Daoy (cell line): ENCODE results near the gene CREG2. TPM values are rescaled to one million over a fixed set of nuclear protein-coding genes. Genes with fewer than 3 reads are reported as not detected.

Experiments
- DNase-seq: peaks from one replicate; pipeline ENCODE4 v3.0.0-alpha.2; 2015; ENCODE audit warnings: low read depth
- total RNA-seq: library from RNA; depleted of rRNA; stranded (reverse); fragments of >200 nt; shearing (Covaris generic); gene quantifications from 2 replicates; pipeline ENCODE4 v1.2.3, GENCODE V29; 2014; rRNA removed

Gene CREG2
- total RNA-seq, 1 experiment from 2014 or later: 2.0 TPM

- DNase-seq: peak; percentile 91
These were observed 78.7 kb downstream of the CREG2 start, which contains the start of gene RNF149 for GRCh38 chr2:101308432-101309210. Gene RNF149 (minus strand): TSS chr2:101308701. CDS start chr2:101308588, 113 bp downstream.

DNA sequence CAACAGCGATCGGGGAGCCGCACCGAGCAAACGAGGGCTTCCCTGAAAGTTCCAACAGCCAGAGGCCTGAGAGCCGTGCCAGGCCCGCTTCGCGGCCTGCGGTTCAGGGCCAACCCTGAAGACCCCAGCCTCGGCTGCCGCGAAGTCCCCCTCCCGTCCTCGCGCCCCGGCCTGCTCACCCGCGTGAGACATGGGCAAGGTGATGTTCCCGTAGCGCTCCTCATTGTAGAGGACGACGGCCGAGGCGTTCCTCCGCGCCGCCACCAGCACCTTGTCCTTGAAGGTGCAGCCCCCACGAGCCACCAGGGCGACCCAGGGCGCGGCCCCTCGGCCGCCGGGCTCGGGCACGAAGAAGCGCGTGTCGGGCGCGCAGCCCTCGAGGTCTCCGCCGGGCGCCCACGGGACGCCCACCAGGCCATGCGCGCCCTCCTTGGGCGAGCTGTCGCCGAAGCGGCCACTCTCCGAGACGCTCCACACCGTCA is 79.3 kb downstream of the CREG2 start:
- DNase-seq: peak; percentile 13

DNA sequence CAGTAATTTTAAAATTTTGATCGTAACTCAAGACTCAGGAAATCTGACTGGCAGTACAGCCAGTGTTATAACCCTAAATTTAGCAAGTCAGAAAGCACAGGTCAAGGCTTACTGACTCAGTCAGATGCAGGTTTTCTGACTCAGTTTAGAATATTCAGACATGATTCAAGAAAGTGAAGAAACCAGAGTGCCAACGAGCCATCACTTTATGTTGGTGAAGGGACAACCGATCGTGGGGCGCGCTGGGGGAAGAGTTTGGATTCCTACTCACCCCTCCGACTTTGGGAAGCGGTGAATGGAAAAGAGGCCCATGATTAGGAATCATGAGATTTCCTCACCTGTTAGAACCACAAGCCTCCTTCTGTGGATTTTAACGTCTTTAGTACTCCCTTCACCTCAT is 79.8 kb downstream of the CREG2 start:
- DNase-seq: no peak

GRCh38 chr2:101306410-101306809 is 80.9 kb downstream of the CREG2 start:
- DNase-seq: no peak

GRCh38 chr2:101305492-101306078 is 81.7 kb downstream of the CREG2 start:
- DNase-seq: peak; percentile 15

DNA sequence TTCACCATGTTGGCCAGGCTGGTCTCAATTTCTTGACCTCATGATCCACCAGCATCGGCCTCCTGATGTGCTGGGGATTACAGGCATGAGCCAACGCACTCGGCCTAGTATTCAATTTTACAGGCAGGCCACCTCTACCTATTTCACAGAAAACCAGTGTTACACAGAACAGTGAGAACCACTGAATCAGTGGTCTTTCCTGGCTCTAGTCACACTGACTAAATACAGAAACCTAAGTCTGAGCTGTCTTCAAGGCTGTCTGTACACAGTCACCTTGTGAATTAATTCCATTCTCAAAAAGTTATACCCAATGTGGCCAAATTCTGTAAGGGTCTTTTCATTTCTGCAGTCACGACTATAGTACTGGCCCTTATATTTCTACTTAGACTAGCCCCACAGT is 82.3 kb downstream of the CREG2 start:
- DNase-seq: no peak

- DNase-seq: no peak
These were observed 83.6 kb downstream of the CREG2 start for GRCh38 chr2:101303688-101304087.

GRCh38 chr2:101302016-101302415 is 85.3 kb downstream of the CREG2 start:
- DNase-seq: no peak

DNA sequence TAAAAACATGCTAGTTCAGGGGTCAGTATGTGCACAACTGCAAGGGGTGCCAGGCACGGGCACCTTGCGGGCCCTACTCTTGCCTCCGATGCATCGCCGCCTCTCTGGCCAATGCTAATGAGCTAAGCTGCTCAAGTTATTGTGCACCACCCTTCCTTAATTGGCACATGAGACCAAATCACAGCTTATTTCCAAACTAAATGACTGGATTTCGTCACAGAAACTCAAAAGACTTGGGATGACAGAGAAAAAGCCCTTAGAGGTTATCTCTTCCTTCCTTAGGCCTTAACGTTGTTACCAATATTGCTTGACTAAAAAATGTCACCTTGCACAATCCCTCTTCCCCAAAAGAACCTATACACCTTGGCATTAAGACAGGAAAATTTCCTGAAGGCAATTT is 86.5 kb downstream of the CREG2 start:
- DNase-seq: no peak

DNA sequence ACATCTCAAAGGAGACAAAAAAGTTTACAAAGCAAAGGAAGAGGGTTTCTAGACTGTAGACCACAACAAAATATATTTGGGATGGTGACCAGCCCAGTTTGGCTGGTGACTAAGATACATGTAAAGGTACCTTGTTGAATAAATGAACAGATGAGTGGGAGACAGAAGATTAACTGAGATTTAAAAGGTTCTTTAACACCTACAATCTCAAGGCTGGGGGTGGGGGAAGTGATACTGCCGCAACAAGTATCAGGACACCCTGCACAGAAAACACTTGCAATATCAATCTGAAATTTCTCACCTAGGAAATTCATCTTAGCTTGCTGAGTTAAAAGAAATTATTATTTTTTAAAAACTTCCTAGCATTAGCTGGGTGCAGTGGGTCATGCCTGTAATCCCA is 87.1 kb downstream of the CREG2 start:
- DNase-seq: no peak

- no peak for DNase-seq
These were observed 87.7 kb downstream of the CREG2 start for GRCh38 chr2:101299604-101300003.

GRCh38 chr2:101297383-101297782 is 89.9 kb downstream of the CREG2 start:
- no peak for DNase-seq

- DNase-seq: no peak
These were observed 90.9 kb downstream of the CREG2 start for GRCh38 chr2:101296371-101296770.

- DNase-seq: peak; percentile 14
These were observed 91.4 kb downstream of the CREG2 start for GRCh38 chr2:101295895-101296294.

Other genes with a start within 250 kb of the CREG2 start
- gene TBC1D8, start 236.1 kb downstream of the CREG2 start, total RNA-seq: 4.4 and 5.1 TPM in 2 replicates
- 36.4 and 46.3 TPM in 2 replicates for gene CNOT11, start 134.6 kb downstream of the CREG2 start, total RNA-seq
- gene RNF149, start 78.8 kb downstream of the CREG2 start, total RNA-seq: 15.4 and 17.6 TPM in 2 replicates
- 0.69 and 4.6 TPM in 2 replicates for gene RFX8, start 87.6 kb upstream of the CREG2 start, total RNA-seq